SK-N-MC (cell line): ENCODE data around the gene RUNX2.

Source experiments
- EZH2 ChIP-seq: fragments of 200-600 bp; sonication (generic); IDR thresholded peaks from one replicate; pipeline ENCODE4 v1.6.1; 2017; ENCODE audit warnings: antibody characterized with exemption
- FOXP2 ChIP-seq: optimal IDR thresholded peaks from 2 replicates; pipeline ENCODE3; 2011; ENCODE audit warnings: mild to moderate bottlenecking, moderate library complexity; ENCODE audit not compliant: insufficient read depth; ENCODE audit errors: extremely low read length, control extremely low read depth
- POLR2AphosphoS5 ChIP-seq: IDR thresholded peaks from 2 replicates; pipeline ENCODE4 v1.6.1; 2012; ENCODE audit warnings: mild to moderate bottlenecking, low read depth, low read length, borderline replicate concordance

GRCh38 chr6:45302832-45303231 is 25.3 kb upstream of the RUNX2 start:
- TF ChIP-seq POLR2AphosphoS5: no peak
- TF ChIP-seq EZH2: no peak
- TF ChIP-seq FOXP2: no peak
